HCT116 (cell line): ENCODE data around the gene EBP. TPM values are rescaled to one million over a fixed set of nuclear protein-coding genes. Genes with fewer than 3 reads are reported as not detected.

Source experiments
- ATAC-seq: fragments of 200-7000 bp; cut with Tn5 transposase; 2 replicates; pipeline ENCODE4 v1.9.1; 2020; ENCODE audit warnings: mild to moderate bottlenecking, moderate library complexity
- BruUV-seq: library from RNA; stranded (reverse); fragments of 400-500 nt; replicated peaks from 2 replicates; lab custom pipeline; 2021; lab: Mats Ljungman, UMichigan
- CTCF ChIA-PET: fragments of 300-600 bp; sonication (Branson Sonifier 250); formaldehyde crosslinking; loops from one replicate; lab custom pipeline; 2021; ENCODE audit warnings: antibody characterized with exemption; lab: Charles Lee
- POLR2A ChIA-PET: fragments of 300-600, 350-600 bp; sonication (Branson Sonifier 250); formaldehyde crosslinking; loops from one replicate; lab custom pipeline; 2021; ENCODE audit warnings: antibody characterized with exemption; lab: Charles Lee
- RAD21 ChIA-PET, 2 experiments: fragments of 300-600 bp; sonication (Branson Sonifier 250); formaldehyde crosslinking; loops; one replicate each; lab custom pipeline; 2023; ENCODE audit warnings: low total read pairs in 2 of 2; ENCODE audit not compliant: uncharacterized antibody in 2 of 2, unreplicated experiment in 2 of 2, low non-redundant PET in 1 of 2; lab: Charles Lee
- DNase-seq: peaks from one replicate; pipeline ENCODE4 v3.0.0-alpha.2; 2010; ENCODE audit warnings: low read depth, low spot score
- H2AFZ ChIP-seq: fragments of 200-600 bp; shearing (Covaris generic), sonication (generic); 2 replicates; pipeline ENCODE4 v1.6.1; 2017; ENCODE audit warnings: low read depth, mixed run types, mixed read lengths, antibody characterized with exemption, low read length; ENCODE audit not compliant: poor library complexity, severe bottlenecking
- H3K27ac ChIP-seq: 2 replicates; pipeline ENCODE4 v1.5.1; 2012; ENCODE audit warnings: low read depth, low read length
- H3K27me3 ChIP-seq: fragments of 200-600 bp; sonication (generic); 2 replicates; pipeline ENCODE4 v1.6.1; 2016; ENCODE audit warnings: mixed run types, low read length, mixed read lengths; ENCODE audit not compliant: insufficient read depth
- H3K36me3 ChIP-seq, 2 experiments: fragments of 200-500 bp in 1 of 2; fragments of 200-600 bp in 1 of 2; sonication (Bioruptor generic) in 1 of 2; sonication (generic) in 1 of 2; 2 replicates each; pipeline versions ENCODE4 v1.5.1 to v1.6.1; 2014 to 2016; ENCODE audit warnings: low read length in 2 of 2, inconsistent platforms in 1 of 2, mixed read lengths in 1 of 2, mixed run types in 1 of 2; ENCODE audit not compliant: insufficient read depth in 2 of 2, control insufficient read depth in 1 of 2
- H3K4me1 ChIP-seq, 2 experiments: fragments of 200-600 bp in 1 of 2; sonication (generic) in 1 of 2; 2 replicates each; pipeline versions ENCODE4 v1.5.1 to v1.6.1; 2012 to 2017; ENCODE audit warnings: low read length in 2 of 2, inconsistent platforms in 1 of 2, mild to moderate bottlenecking in 1 of 2, mixed read lengths in 1 of 2, mixed run types in 1 of 2, moderate library complexity in 1 of 2; ENCODE audit not compliant: insufficient read depth in 2 of 2, control insufficient read depth in 1 of 2
- H3K4me2 ChIP-seq: fragments of 200-600 bp; sonication (generic); 2 replicates; pipeline ENCODE4 v1.6.1; 2017; ENCODE audit warnings: mixed run types, low read length, mixed read lengths
- H3K4me3 ChIP-seq, 2 experiments: fragments of 200-600 bp in 1 of 2; sonication (generic) in 1 of 2; replicated peaks in 1 of 2; 2 replicates each; pipeline ENCODE4 v1.5.1; 2011 to 2016; ENCODE audit warnings: low read length in 2 of 2, control low read depth in 1 of 2, low read depth in 1 of 2, mild to moderate bottlenecking in 1 of 2, mixed read lengths in 1 of 2, mixed run types in 1 of 2
- H3K79me2 ChIP-seq: fragments of 200-600 bp; sonication (generic); 2 replicates; pipeline ENCODE4 v1.6.1; 2017; ENCODE audit warnings: mild to moderate bottlenecking, mixed run types, low read length, moderate library complexity, mixed read lengths; ENCODE audit not compliant: insufficient read depth
- H3K9ac ChIP-seq: fragments of 200-600 bp; sonication (generic); 2 replicates; pipeline ENCODE4 v1.6.1; 2016; ENCODE audit warnings: low read length, mixed read lengths
- H3K9me2 ChIP-seq: fragments of 200-600 bp; sonication (generic), shearing (Covaris generic); 2 replicates; pipeline ENCODE4 v1.6.1; 2017; ENCODE audit warnings: mixed run types, mild to moderate bottlenecking, moderate library complexity; ENCODE audit not compliant: insufficient read depth
- H3K9me3 ChIP-seq, 2 experiments: fragments of 200-500 bp in 1 of 2; fragments of 200-600 bp in 1 of 2; sonication (Bioruptor generic) in 1 of 2; sonication (generic) in 1 of 2; 2 replicates each; pipeline ENCODE4 v1.6.1; 2014 to 2017; ENCODE audit warnings: low read length in 2 of 2, mixed read lengths in 2 of 2, inconsistent platforms in 1 of 2, low read depth in 1 of 2, mild to moderate bottlenecking in 1 of 2, mixed run types in 1 of 2, moderate library complexity in 1 of 2; ENCODE audit not compliant: control insufficient read depth in 1 of 2, insufficient read depth in 1 of 2
- H4K20me1 ChIP-seq: fragments of 200-600 bp; sonication (generic), shearing (Covaris generic); 2 replicates; pipeline ENCODE4 v1.6.1; 2017; ENCODE audit warnings: mixed run types, mild to moderate bottlenecking, moderate library complexity; ENCODE audit not compliant: insufficient read depth
- CEBPB ChIP-seq: IDR thresholded peaks from 2 replicates; pipeline ENCODE4 v1.6.1; 2012; ENCODE audit warnings: low read depth
- EGR1 ChIP-seq: IDR thresholded peaks from 2 replicates; pipeline ENCODE4 v1.6.1; 2012; ENCODE audit warnings: low read depth
- ELF1 ChIP-seq: IDR thresholded peaks from 2 replicates; pipeline ENCODE4 v1.6.1; 2012; ENCODE audit warnings: low read depth, borderline replicate concordance
- EZH2 ChIP-seq: fragments of 200-600 bp; sonication (generic); IDR thresholded peaks from 2 replicates; pipeline ENCODE4 v1.6.1; 2017; ENCODE audit warnings: antibody characterized with exemption, mixed run types
- POLR2AphosphoS5 ChIP-seq: IDR thresholded peaks from 2 replicates; pipeline ENCODE4 v1.6.1; 2011; ENCODE audit warnings: mild to moderate bottlenecking, low read depth, low read length, moderate library complexity
- RAD21 ChIP-seq: IDR thresholded peaks from 2 replicates; pipeline ENCODE4 v1.6.1; 2012; ENCODE audit warnings: low read depth, mild to moderate bottlenecking
- SIN3A ChIP-seq: IDR thresholded peaks from 2 replicates; pipeline ENCODE4 v1.6.1; 2012; ENCODE audit warnings: low read depth
- SP1 ChIP-seq: IDR thresholded peaks from 2 replicates; pipeline ENCODE4 v1.6.1; 2012; ENCODE audit warnings: low read depth
- TCF7L2 ChIP-seq: IDR thresholded peaks from 2 replicates; pipeline ENCODE4 v1.7.0; 2011; ENCODE audit warnings: borderline replicate concordance, inconsistent platforms; ENCODE audit not compliant: insufficient read depth, insufficient read length; ENCODE audit errors: extremely low read depth
- YY1 ChIP-seq: IDR thresholded peaks from 2 replicates; pipeline ENCODE4 v1.6.1; 2011; ENCODE audit warnings: low read length, low read depth, moderate library complexity, mild to moderate bottlenecking; ENCODE audit not compliant: insufficient replicate concordance; ENCODE audit errors: extremely low read depth
- ZNF274 ChIP-seq: fragments of 200-500 bp; sonication (Bioruptor generic); IDR thresholded peaks from 2 replicates; pipeline ENCODE4 v1.6.1; 2014; ENCODE audit warnings: mild to moderate bottlenecking, low read depth, low read length, inconsistent platforms
- intact Hi-C: fragments of 100-400 bp; cut with micrococcal nuclease; formaldehyde crosslinking; loops from 2 replicates; pipeline ENCODE4 v1.10.0; 2022
- total RNA-seq: library from RNA; stranded (reverse); gene quantifications from one replicate; pipeline ENCODE4 v1.2.1, GENCODE V29; 2021; ENCODE audit not compliant: unreplicated experiment
- TF ChIP-seq, protein P1 (sequence below): IDR thresholded peaks from 2 replicates; pipeline ENCODE4 v1.6.1; 2011; ENCODE audit warnings: mild to moderate bottlenecking, low read length, moderate library complexity; ENCODE audit not compliant: insufficient replicate concordance; ENCODE audit errors: extremely low read depth
- TF ChIP-seq, protein P2 (sequence below): IDR thresholded peaks from 2 replicates; pipeline ENCODE4 v1.6.1; 2012; ENCODE audit warnings: low read depth

The EBP gene
- total RNA-seq, 1 experiment from 2014 or later = 93.8 TPM

DNA sequence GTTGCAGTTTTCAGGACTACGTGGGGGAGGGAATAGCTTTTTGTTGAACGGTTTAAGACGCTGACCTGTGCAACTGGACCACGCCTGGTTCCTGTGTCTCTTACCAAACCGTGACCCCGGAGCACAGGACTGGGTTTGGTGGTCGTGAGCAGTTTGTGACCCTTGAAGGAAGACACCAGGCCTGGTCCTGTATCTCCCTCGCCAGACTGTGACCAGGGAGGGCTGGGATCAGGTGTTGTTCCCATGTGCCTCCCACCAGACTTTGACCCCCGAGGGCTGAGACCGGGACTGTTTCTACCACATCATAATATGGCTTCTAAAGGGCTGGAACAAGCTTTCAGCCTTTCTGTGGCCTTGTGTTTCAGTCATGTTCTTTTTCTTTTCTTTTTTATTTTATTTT, 683 bp downstream of the EBP start:
- Histone ChIP-seq H3K9ac (peak overlapping the region; percentile 87), H3K27me3 (no peaks in the 10 kb centered on the region), H3K4me2 (peak overlapping the region; percentile 79), H3K9me2 (no peaks in the 10 kb centered on the region), H4K20me1 (no peaks in the 10 kb centered on the region), H3K79me2 (peaks cover 12% of the 10 kb centered on the region), H2AFZ (no peak overlapping the region), H3K4me3 (peak overlapping the region; percentile 77 to 82), H3K4me1 (peaks cover 4 to 10% of the 10 kb centered on the region in 2 experiments; a peak in 3 of 4 replicates), H3K9me3 (no peaks in the 10 kb centered on the region), H3K27ac (peak overlapping the region; percentile 75), H3K36me3 (peaks cover 2 to 6% of the 10 kb centered on the region in 2 experiments; a peak in 2 of 4 replicates)
- ATAC-seq = no peak
- intact Hi-C loops = no loop called here
- DNase-seq = no peak
- ChIA-PET POLR2A (interaction anchor here (1.0 to 1.1 kb wide), 2 partner anchors 16 to 18 kb away, joined by 3 to 4 read pairs; partner anchors contain the start of gene TBC1D25), CTCF (no interaction called here), RAD21 (no interaction called here)
- TF ChIP-seq CEBPB = no peak
- TF ChIP-seq, protein P1, sequence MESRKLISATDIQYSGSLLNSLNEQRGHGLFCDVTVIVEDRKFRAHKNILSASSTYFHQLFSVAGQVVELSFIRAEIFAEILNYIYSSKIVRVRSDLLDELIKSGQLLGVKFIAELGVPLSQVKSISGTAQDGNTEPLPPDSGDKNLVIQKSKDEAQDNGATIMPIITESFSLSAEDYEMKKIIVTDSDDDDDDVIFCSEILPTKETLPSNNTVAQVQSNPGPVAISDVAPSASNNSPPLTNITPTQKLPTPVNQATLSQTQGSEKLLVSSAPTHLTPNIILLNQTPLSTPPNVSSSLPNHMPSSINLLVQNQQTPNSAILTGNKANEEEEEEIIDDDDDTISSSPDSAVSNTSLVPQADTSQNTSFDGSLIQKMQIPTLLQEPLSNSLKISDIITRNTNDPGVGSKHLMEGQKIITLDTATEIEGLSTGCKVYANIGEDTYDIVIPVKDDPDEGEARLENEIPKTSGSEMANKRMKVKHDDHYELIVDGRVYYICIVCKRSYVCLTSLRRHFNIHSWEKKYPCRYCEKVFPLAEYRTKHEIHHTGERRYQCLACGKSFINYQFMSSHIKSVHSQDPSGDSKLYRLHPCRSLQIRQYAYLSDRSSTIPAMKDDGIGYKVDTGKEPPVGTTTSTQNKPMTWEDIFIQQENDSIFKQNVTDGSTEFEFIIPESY = no peak
- no peak for TF ChIP-seq RAD21
- TF ChIP-seq ELF1 = no peak
- TF ChIP-seq, protein P2, sequence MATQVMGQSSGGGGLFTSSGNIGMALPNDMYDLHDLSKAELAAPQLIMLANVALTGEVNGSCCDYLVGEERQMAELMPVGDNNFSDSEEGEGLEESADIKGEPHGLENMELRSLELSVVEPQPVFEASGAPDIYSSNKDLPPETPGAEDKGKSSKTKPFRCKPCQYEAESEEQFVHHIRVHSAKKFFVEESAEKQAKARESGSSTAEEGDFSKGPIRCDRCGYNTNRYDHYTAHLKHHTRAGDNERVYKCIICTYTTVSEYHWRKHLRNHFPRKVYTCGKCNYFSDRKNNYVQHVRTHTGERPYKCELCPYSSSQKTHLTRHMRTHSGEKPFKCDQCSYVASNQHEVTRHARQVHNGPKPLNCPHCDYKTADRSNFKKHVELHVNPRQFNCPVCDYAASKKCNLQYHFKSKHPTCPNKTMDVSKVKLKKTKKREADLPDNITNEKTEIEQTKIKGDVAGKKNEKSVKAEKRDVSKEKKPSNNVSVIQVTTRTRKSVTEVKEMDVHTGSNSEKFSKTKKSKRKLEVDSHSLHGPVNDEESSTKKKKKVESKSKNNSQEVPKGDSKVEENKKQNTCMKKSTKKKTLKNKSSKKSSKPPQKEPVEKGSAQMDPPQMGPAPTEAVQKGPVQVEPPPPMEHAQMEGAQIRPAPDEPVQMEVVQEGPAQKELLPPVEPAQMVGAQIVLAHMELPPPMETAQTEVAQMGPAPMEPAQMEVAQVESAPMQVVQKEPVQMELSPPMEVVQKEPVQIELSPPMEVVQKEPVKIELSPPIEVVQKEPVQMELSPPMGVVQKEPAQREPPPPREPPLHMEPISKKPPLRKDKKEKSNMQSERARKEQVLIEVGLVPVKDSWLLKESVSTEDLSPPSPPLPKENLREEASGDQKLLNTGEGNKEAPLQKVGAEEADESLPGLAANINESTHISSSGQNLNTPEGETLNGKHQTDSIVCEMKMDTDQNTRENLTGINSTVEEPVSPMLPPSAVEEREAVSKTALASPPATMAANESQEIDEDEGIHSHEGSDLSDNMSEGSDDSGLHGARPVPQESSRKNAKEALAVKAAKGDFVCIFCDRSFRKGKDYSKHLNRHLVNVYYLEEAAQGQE = no peak
- no peak for TF ChIP-seq EZH2
- no peak for TF ChIP-seq SP1
- TF ChIP-seq POLR2AphosphoS5 = no peak
- no peak for TF ChIP-seq SIN3A
- TF ChIP-seq TCF7L2 = no peak
- no peak for TF ChIP-seq EGR1
- no peak for TF ChIP-seq YY1
- TF ChIP-seq ZNF274 = no peak
- TSS peak; percentile 75 for BruUV-seq
